ENCODE measurements around the gene RAB11FIP4.

GRCh38 chr17:31374094-31374447, 17.4 kb upstream of the RAB11FIP4 start:
- no peak for TF ChIP-seq EZH2 (IDR thresholded peaks at IDR 0.05)
- no peak for TF ChIP-seq POLR2AphosphoS5 (IDR thresholded peaks at IDR 0.05; ENCODE audit: borderline replicate concordance, low read depth, low read length)
- no peak for TF ChIP-seq FOXP2 (optimal IDR thresholded peaks at IDR 0.05; ENCODE audit: control extremely low read depth, extremely low read length, insufficient read depth)

All from SK-N-MC (cell line).